HG03342 (cell line): Measurements from ENCODE around the gene CYP2W1.
"Not testable (repeated sequence)": the region's sequence is repeated elsewhere in the genome, so short reads cannot be mapped to it uniquely, and the experiment has no call there.

Experiments
- ATAC-seq: cut with Tn5 transposase; IDR thresholded peaks from one replicate; pipeline ENCODE4 v1.9.1; 2021; ENCODE audit warnings: mild to moderate bottlenecking, moderate library complexity; ENCODE audit not compliant: unreplicated experiment

The CYP2W1 gene

DNA sequence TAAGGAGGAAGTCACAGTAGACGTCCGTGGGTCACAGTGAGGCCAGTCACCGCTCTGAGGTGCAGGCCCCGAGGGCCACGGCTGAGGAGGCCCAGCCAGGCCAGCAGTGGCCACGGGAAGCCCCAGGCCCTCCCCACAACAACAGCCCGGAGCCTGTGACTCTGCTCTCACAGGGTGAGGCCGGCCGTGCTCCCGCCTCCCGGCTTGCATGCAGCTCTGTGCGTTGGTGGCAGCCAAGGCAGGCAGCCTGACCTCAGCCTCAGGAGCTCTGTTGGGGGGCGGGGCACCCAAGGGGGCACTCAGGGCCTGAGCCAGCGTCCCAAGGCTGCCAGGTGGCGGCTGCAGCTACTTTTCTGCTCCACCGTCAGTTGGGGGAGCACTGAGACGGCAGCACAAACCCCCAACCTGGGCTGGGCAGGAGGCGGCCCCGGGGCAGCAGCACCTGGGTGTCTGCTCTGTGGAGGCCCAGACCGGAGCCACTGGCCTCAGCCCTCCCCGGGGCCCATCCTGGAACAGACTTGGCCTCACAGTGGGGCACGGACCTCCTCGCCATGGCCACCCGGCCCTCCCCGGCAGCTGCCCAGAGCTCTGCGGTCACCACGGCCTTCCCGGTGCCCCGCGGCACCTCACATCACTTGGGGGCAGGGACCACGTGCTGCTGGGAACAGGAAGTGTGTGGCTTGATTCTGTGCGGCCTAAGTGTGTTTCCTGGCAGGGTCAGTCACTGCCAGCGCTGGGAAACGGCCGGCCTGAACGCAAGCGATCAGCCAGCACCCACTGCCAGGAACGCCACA lies 13.3 kb downstream of the CYP2W1 start:
- no peak for ATAC-seq

DNA sequence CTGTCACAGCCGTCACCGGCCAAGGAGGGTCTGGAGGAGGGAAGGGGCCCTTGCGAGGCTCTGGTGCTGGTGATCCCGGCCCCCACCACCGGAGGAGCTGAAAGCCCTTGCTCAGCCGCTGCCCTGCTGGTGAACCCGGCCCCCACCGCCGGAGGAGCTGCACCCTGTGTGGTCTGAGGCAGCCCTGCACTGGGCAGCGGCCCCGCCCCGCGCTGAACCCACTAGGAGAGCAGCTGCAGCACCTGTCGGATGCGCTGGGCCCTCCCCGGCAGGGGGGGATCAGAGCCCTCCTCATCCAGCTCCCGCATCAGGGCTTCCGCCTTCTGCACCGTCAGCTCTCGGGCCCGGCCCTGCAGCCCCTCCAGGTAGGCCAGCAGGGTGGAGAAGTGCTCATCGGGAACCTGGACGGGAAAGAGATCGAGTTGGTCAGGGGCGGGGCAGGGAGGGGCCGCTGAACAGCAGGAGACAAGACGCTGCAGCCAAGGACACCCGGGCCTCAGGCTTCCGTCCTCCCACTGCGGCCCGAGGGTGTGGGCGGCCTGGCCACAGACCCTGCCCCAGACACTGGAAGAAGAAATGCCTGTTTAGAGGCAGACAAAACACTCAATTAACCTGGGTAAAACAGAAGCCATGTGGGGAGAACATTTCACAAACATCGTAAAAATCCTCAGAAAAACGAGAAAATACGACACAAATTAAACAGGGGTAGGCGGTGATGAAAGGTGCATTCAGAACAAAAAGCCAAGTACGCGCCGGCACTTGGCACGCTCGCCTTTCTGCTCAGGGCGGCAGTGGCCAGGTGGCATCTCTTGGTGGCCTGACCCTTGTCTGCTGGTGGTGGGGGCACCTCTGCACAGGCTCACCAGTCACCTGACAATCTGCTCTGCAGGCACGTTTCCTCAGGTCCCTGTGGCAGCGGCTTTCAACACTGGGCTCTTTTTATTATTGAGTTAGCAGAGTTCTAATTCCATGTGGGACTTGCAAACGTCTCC lies 14.7 kb downstream of the CYP2W1 start:
- ATAC-seq: no peak

- no peak for ATAC-seq
Observed at GRCh38 chr7:999149-999879, 16.3 kb downstream of the CYP2W1 start.

- no peak for ATAC-seq
Observed at GRCh38 chr7:999941-1000935, 17.3 kb downstream of the CYP2W1 start.

GRCh38 chr7:1001069-1001770 lies 18.2 kb downstream of the CYP2W1 start:
- not testable (repeated sequence) for ATAC-seq

DNA sequence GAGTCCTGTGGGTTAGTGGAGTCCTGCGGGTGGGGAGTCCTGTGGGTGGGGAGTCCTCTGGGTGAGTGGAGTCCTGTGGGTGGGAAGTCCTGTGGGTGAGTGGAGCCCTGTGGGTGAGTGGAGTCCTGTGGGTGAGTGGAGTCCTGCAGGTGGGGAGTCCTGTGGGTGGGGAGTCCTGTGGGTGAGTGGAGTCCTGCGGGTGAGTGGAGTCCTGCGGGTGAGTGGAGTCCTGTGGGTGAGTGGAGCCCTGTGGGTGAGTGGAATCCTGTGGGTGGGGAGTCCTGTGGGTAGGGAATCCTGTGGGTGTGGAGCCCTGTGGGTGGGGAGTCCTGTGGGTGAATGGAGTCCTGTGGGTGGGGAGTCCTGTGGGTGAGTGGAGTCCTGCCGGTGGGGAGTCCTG lies 19.0 kb downstream of the CYP2W1 start:
- ATAC-seq: not testable (repeated sequence)

- not testable (repeated sequence) for ATAC-seq
Observed at GRCh38 chr7:1002445-1002844, 19.5 kb downstream of the CYP2W1 start.

GRCh38 chr7:1004018-1004852 lies 21.3 kb downstream of the CYP2W1 start:
- no peak for ATAC-seq

GRCh38 chr7:1005303-1005702 lies 22.3 kb downstream of the CYP2W1 start:
- ATAC-seq: no peak

DNA sequence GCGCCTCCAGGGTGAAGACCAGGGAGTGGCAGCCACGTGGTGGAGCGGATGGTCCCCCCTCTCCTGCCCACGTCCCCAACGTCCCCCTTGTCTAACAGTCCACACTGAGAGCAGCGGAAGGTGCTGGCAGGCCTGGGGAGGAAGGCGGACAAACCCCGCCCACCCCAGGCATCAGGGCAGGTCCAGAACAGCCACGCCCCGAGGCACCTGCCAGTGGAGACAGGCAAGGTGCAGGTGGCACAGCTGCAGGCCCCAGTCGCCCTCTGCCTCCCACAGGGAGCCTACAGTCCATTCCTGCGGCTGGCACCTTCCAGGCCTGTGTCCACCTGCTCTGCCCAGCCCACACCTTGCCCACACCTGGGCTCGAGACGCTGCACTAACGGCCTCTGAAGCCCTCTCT lies 24.9 kb downstream of the CYP2W1 start:
- ATAC-seq: no peak

GRCh38 chr7:1008733-1009363 lies 25.9 kb downstream of the CYP2W1 start:
- no peak for ATAC-seq

- ATAC-seq: no peak
Observed at GRCh38 chr7:1009747-1010146, 26.8 kb downstream of the CYP2W1 start.

- ATAC-seq: no peak
Observed at GRCh38 chr7:1010226-1010625, 27.2 kb downstream of the CYP2W1 start.

DNA sequence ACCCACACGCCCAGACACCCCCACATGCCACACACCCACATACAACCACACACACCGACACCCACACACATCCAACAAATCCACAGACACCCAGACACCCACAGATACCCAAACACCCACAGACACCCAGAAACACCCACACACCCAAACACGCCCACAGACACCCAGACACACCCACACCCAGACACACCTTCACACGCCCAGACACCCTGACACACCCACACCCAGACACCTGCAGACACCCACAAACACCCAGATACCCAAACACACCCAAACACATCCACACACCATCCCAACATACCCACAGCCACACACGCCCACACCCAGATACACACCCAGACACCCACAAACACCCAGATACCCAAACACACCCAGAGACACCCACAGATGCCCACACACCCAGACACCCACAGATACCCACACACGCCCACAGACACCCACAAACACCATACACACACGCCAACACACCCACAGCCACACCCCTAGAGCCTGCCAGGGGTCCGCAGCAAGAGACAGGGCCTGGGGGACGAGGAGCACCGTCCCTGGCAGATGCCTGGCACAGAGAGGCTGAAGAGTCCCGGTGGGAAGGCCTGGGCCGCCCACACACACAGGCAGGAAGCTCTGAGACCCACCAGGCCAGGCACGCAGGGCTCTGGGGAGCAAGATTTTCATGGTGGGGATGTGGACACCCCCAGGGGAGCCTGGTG lies 28.5 kb downstream of the CYP2W1 start:
- ATAC-seq: no peak

DNA sequence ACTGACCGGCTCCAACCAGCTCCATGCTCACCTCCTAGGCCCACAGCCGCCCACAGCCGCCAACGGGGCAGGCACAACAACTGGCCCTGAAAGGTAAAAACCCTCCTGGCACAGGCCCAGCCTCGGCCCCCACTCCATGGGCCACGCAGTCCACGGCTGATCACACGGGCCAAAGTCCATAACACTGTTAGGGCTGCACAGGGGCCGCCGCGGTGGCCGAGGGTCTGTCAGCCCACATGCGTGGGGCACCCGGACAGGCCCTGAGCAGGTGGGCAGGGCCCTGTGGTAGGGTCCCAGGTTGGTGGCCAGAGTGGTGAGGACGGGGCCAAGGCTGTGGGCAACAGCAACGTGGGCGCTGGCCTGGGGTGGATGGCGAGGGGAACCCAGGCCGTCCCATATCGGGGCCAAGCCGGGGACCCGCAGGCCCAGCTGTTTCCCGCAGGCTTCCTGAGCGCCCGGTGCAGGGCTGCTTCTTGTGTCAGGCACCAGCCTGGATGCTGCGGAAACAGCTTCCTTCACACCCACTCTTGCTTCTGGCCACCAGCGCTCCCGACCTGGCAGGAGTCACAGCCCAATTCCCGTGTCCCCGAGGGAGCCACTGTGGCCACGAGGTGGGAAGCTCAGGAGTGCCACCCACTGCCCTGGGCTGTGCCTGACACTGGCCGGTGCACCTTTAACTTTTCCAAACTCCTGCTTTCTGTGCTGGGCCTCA lies 29.2 kb downstream of the CYP2W1 start:
- ATAC-seq: no peak

DNA sequence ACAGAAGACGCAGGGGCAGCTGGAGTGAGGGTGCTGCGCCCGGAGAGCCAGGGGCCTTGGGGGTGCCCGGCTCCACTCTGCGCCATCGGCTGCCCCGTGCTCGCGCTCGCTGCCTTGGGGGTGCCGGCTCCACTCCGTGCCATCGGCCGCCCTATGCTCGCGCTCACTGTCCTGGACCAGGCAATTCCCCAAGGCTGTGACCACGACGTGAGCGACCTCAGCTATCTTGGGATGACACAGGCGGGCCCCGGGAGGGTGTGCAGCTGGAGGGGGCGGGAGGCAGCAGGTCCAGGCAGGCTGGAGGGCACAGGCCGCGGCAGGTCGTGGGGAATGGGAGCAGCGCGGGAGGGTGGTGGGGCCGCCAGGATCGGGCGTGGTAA lies 29.7 kb downstream of the CYP2W1 start:
- ATAC-seq: no peak

DNA sequence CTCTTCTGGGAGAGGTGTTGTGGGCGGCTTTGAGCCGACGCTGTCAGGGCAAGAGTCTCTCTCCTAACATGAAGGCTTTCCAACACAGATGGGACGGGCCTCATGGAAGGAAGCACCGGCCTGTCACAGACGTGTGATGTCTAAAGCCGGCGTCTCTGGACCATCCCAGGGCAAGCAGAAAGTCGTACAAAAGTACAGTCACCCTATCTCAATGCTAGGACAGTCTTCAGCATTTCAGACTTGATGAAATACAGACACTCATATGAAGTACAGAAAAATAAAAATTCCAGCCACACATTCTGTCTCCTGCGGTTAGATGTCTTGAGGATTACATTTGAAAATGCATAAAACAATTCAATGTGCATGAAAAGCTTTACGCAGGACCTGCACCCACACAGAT lies 30.6 kb downstream of the CYP2W1 start:
- ATAC-seq: no peak
